OCI-LY7 (cell line): Measurements from ENCODE around the gene APOD. TPM values are rescaled to one million over a fixed set of nuclear protein-coding genes. Genes with fewer than 3 reads are reported as not detected.

ENCODE experiments used
- BruUV-seq: library from RNA; stranded (reverse); fragments of 400-500 nt; replicated peaks from 2 replicates; lab custom pipeline; 2021; lab: Mats Ljungman, UMichigan
- CTCF ChIA-PET: fragments of 300-600 bp; sonication (Branson Sonifier 250); formaldehyde crosslinking; loops from one replicate; lab custom pipeline; 2022; ENCODE audit warnings: antibody characterized with exemption; ENCODE audit not compliant: unreplicated experiment; lab: Charles Lee
- POLR2A ChIA-PET: fragments of 300-600 bp; sonication (Branson Sonifier 250); formaldehyde crosslinking; loops from one replicate; lab custom pipeline; 2022; ENCODE audit warnings: antibody characterized with exemption; lab: Charles Lee
- DNase-seq: peaks from one replicate; pipeline ENCODE4 v3.0.0-alpha.2; 2015; ENCODE audit warnings: low spot score
- H2AFZ ChIP-seq: fragments of 200-600 bp; sonication (generic), shearing (Covaris generic); 2 replicates; pipeline ENCODE4 v1.6.1; 2014; ENCODE audit warnings: mild to moderate bottlenecking, antibody characterized with exemption, low read length, moderate library complexity
- H3K27ac ChIP-seq: fragments of 200-600 bp; sonication (generic); 2 replicates; pipeline ENCODE4 v1.5.1; 2014; ENCODE audit warnings: mixed run types, low read depth, mild to moderate bottlenecking, moderate library complexity, low read length, inconsistent platforms; ENCODE audit not compliant: poor library complexity, severe bottlenecking
- H3K36me3 ChIP-seq: fragments of 200-600 bp; sonication (generic); 2 replicates; pipeline ENCODE4 v1.6.1; 2014; ENCODE audit warnings: mild to moderate bottlenecking, antibody characterized with exemption, low read length, moderate library complexity, mixed read lengths; ENCODE audit not compliant: insufficient read depth
- H3K4me1 ChIP-seq: fragments of 200-600 bp; sonication (generic); 2 replicates; pipeline ENCODE4 v1.5.1; 2014; ENCODE audit warnings: mild to moderate bottlenecking, low read length; ENCODE audit not compliant: insufficient read depth, poor library complexity, severe bottlenecking
- H3K4me2 ChIP-seq: fragments of 200-600 bp; sonication (generic); 2 replicates; pipeline ENCODE4 v1.6.1; 2014; ENCODE audit warnings: mild to moderate bottlenecking, low read length
- H3K4me3 ChIP-seq: fragments of 200-600 bp; sonication (generic); 2 replicates; pipeline ENCODE4 v1.5.1; 2014; ENCODE audit warnings: mild to moderate bottlenecking, low read depth, low read length; ENCODE audit not compliant: poor library complexity, severe bottlenecking
- H3K79me2 ChIP-seq: fragments of 200-600 bp; sonication (generic); 2 replicates; pipeline ENCODE4 v1.6.1; 2016; ENCODE audit warnings: low read depth, mild to moderate bottlenecking, low read length, moderate library complexity, mixed read lengths; ENCODE audit not compliant: insufficient read depth
- H3K9me2 ChIP-seq: fragments of 200-600 bp; sonication (generic); 2 replicates; pipeline ENCODE4 v1.6.1; 2016; ENCODE audit warnings: mild to moderate bottlenecking, low read length, mixed read lengths; ENCODE audit not compliant: insufficient read depth
- H3K9me3 ChIP-seq: fragments of 200-600 bp; sonication (generic); 2 replicates; pipeline ENCODE4 v1.6.1; 2014; ENCODE audit warnings: mild to moderate bottlenecking, mixed run types, low read length, mixed read lengths
- H4K20me1 ChIP-seq: fragments of 200-600 bp; sonication (generic); 2 replicates; pipeline ENCODE4 v1.6.1; 2014; ENCODE audit warnings: mild to moderate bottlenecking, antibody characterized with exemption, low read length, moderate library complexity, mixed read lengths; ENCODE audit not compliant: insufficient read depth
- EZH2phosphoT487 ChIP-seq: fragments of 200-600 bp; sonication (generic); IDR thresholded peaks from 2 replicates; pipeline ENCODE4 v1.6.1; 2018; ENCODE audit warnings: low read depth, borderline replicate concordance, mild to moderate bottlenecking, mixed run types, antibody characterized with exemption, low read length, moderate library complexity, mixed read lengths
- intact Hi-C: fragments of 100-400 bp; cut with micrococcal nuclease; formaldehyde crosslinking; loops from one replicate; pipeline ENCODE4 v1.10.0; 2022; ENCODE audit not compliant: unreplicated experiment
- total RNA-seq, 2 experiments: library from RNA; depleted of rRNA in 1 of 2; stranded (reverse); fragments of >200 nt in 1 of 2; shearing (Covaris generic) in 1 of 2; gene quantifications; 2 replicates each; pipeline ENCODE4 v1.2.3, GENCODE V29; 2014 to 2022
- TF ChIP-seq, protein P1 (sequence below): fragments of 200-600 bp; sonication (generic); conservative IDR thresholded peaks from 2 replicates; pipeline ENCODE4 v1.5.1; 2014; ENCODE audit warnings: mild to moderate bottlenecking, antibody characterized with exemption, low read length, moderate library complexity, mixed read lengths

The APOD gene
- total RNA-seq, 2 experiments from 2014 or later, result not detected

DNA sequence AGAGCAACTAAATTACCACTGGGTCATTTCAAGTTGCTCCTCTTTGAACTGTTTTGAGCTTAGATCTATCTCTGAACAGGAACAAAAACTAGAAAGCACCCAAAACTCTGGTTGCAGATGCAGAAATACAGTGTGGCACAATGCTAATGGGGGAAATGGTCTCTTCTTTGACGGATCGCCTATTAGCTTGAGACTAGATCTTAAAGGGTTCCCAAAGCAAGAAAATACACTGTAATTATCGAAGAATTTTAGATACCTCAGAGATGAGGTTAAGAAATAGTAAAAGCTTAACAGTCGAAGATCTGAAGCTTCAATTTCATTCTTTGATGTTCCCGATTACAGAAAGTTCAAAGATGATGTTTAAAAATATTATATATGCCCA lies 41.4 kb downstream of the APOD start:
- Histone ChIP-seq H3K4me2 (peak overlapping the region; percentile 86), H3K4me3 (peak overlapping the region; percentile 89), H3K9me3 (no peaks in the 10 kb centered on the region), H3K27ac (peak overlapping the region; percentile 89), H3K4me1 (peaks cover 65% of the 10 kb centered on the region), H4K20me1 (peaks cover 13% of the 10 kb centered on the region; the same call in 1 of the 2 replicates), H3K79me2 (peaks cover 57% of the 10 kb centered on the region), H3K9me2 (no peaks in the 10 kb centered on the region), H2AFZ (no peak overlapping the region; the same call in 1 of the 2 replicates), H3K36me3 (peaks cover 11% of the 10 kb centered on the region; the same call in 1 of the 2 replicates)
- TF ChIP-seq, protein P1, sequence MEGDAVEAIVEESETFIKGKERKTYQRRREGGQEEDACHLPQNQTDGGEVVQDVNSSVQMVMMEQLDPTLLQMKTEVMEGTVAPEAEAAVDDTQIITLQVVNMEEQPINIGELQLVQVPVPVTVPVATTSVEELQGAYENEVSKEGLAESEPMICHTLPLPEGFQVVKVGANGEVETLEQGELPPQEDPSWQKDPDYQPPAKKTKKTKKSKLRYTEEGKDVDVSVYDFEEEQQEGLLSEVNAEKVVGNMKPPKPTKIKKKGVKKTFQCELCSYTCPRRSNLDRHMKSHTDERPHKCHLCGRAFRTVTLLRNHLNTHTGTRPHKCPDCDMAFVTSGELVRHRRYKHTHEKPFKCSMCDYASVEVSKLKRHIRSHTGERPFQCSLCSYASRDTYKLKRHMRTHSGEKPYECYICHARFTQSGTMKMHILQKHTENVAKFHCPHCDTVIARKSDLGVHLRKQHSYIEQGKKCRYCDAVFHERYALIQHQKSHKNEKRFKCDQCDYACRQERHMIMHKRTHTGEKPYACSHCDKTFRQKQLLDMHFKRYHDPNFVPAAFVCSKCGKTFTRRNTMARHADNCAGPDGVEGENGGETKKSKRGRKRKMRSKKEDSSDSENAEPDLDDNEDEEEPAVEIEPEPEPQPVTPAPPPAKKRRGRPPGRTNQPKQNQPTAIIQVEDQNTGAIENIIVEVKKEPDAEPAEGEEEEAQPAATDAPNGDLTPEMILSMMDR, result no peak
- no peak for TF ChIP-seq EZH2phosphoT487
- peak; percentile 75 for DNase-seq
- no TSS peak for BruUV-seq
- ChIA-PET POLR2A (interaction anchor here (0.5 to 4.3 kb wide), 14 partner anchors 9 to 1403 kb away, joined by 3 to 28 read pairs (median 4); partner anchors contain the start of gene XXYLT1), CTCF (interaction anchor here (1.2 kb wide), 1 partner anchor 271 kb away, joined by 8 read pairs; the partner anchor contains the start of gene XXYLT1)
- intact Hi-C loops, result loop anchor here (1.0 to 5.0 kb wide), 2 partner anchors 102 to 365 kb away; partner anchors contain the start of gene TNK2

DNA sequence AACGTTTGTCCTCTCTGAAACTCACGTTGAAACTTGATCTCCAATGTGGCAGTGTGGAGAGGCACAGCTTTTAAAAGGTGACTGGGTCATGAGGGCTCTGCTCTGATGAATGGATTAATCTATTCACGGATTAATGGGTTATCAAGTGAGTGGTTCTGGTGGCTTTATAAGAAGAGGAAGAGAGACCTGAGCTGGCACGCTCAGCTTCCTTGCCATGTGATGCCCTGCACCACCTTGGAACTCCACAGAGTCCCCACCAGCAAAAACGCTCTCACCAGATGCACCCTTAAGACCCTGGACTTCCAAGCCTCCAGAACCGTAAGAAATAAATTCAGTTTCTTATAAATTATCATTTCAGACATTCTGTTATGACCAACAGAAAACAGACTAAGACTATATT lies 43.2 kb downstream of the APOD start:
- Histone ChIP-seq H2AFZ (no peak overlapping the region), H3K4me3 (peak overlapping the region; percentile 89), H3K36me3 (peaks cover 15% of the 10 kb centered on the region; the same call in 1 of the 2 replicates), H3K9me2 (no peaks in the 10 kb centered on the region), H3K79me2 (peaks cover 75% of the 10 kb centered on the region), H3K4me1 (peaks cover 70% of the 10 kb centered on the region), H4K20me1 (peaks cover 18% of the 10 kb centered on the region; the same call in 1 of the 2 replicates), H3K4me2 (peak overlapping the region; percentile 86), H3K27ac (peak overlapping the region; percentile 89), H3K9me3 (no peaks in the 10 kb centered on the region)
- peak; percentile 48 for DNase-seq
- BruUV-seq, result no TSS peak
- no peak for TF ChIP-seq EZH2phosphoT487
- TF ChIP-seq, protein P1, result no peak
- intact Hi-C loops, result loop anchor here (5.0 kb wide), 1 partner anchor 367 kb away; the partner anchor contains the start of gene TNK2
- POLR2A ChIA-PET, result interaction anchor here (0.6 to 4.3 kb wide), 4 partner anchors 11 to 271 kb away, joined by 3 to 28 read pairs (median 4); no protein-coding TSS in a partner anchor
- CTCF ChIA-PET, result no interaction called here

DNA sequence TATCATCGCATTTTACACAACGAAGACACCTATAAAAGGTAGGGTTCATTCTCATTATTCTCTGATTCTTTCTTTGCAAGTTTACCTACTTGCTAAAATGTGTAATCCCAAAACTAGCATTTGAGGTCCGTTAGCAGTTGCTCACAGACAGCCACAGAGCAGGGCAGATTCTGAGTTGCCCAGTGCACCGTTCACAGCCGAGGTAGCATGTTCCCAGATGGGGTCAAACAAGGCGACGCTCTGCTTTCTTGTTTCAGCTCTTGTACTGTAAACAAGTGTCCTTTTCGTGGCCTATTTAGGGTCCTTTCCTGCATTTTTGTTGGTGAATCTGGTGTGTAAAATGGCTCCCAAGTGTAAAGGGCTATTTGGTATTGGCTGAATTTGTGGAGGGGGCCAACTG lies 43.7 kb downstream of the APOD start:
- TF ChIP-seq EZH2phosphoT487, result no peak
- TF ChIP-seq, protein P1, result no peak
- Histone ChIP-seq H3K4me2 (peak overlapping the region; percentile 86), H4K20me1 (peaks cover 22% of the 10 kb centered on the region; the same call in 1 of the 2 replicates), H3K4me1 (peaks cover 71% of the 10 kb centered on the region), H3K27ac (peak overlapping the region; percentile 89), H3K9me3 (no peaks in the 10 kb centered on the region), H3K79me2 (peaks cover 79% of the 10 kb centered on the region), H3K4me3 (peak overlapping the region; percentile 89), H2AFZ (no peak overlapping the region), H3K9me2 (no peaks in the 10 kb centered on the region), H3K36me3 (peaks cover 20% of the 10 kb centered on the region; the same call in 1 of the 2 replicates)
- POLR2A ChIA-PET, result interaction anchor here (4.3 kb wide), 1 partner anchor 12 kb away, joined by 28 read pairs; no protein-coding TSS in a partner anchor
- CTCF ChIA-PET, result no interaction called here
- intact Hi-C loops, result loop anchor here (5.0 kb wide), 1 partner anchor 367 kb away; the partner anchor contains the start of gene TNK2
- BruUV-seq, result no TSS peak
- DNase-seq, result peak; percentile 32
